Upper lobe of left lung (tissue), 4 donors: ENCODE measurements around the gene NFATC2IP.

Experiments
- EP300 ChIP-seq, 4 donors: sonication (generic); formaldehyde crosslinking; IDR thresholded peaks; one replicate each; pipeline ENCODE4 v1.5.1; 2017; ENCODE audit warnings: antibody characterized with exemption in 4 of 4, control low read depth in 2 of 4
- POLR2A ChIP-seq, 4 donors: fragments of 450-650 bp; IDR thresholded peaks; one replicate each; pipeline ENCODE4 v1.5.1; 2016 to 2017; ENCODE audit warnings: antibody characterized with exemption in 4 of 4, mild to moderate bottlenecking in 2 of 4
- POLR2AphosphoS5 ChIP-seq, 2 donors: sonication (generic); formaldehyde crosslinking; IDR thresholded peaks; one replicate each; pipeline ENCODE4 v1.5.1; 2017; ENCODE audit warnings: antibody characterized with exemption in 2 of 2
- TF ChIP-seq, protein P1 (sequence below), 6 experiments: fragments of 450-650 bp in 4 of 6; fragments of 200-600 bp in 2 of 6; sonication (generic) in 2 of 6; IDR thresholded peaks; one replicate each; pipeline ENCODE4 v1.5.1; 2016 to 2019; ENCODE audit warnings: antibody characterized with exemption in 6 of 6

DNA sequence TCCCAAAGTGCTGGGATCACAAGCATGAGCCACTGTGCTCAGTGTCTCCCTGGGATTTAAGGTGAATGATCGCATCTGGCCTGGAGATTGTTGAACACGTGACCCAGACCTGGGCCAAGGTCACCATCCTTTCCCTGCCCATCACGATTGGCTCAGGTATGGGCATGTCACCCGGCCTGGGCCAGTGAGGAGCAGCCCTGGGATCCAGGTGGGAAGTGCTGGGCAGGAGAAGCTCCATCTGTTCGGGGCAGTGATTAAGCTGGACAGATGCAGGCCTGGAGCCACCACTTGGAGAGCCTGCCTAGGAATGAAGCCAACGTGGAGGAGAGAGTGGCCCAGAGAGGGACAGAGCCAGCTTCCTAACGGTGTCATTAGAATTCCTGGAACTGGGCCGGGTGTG lies 41.0 kb downstream of the NFATC2IP start:
- TF ChIP-seq, protein P1, sequence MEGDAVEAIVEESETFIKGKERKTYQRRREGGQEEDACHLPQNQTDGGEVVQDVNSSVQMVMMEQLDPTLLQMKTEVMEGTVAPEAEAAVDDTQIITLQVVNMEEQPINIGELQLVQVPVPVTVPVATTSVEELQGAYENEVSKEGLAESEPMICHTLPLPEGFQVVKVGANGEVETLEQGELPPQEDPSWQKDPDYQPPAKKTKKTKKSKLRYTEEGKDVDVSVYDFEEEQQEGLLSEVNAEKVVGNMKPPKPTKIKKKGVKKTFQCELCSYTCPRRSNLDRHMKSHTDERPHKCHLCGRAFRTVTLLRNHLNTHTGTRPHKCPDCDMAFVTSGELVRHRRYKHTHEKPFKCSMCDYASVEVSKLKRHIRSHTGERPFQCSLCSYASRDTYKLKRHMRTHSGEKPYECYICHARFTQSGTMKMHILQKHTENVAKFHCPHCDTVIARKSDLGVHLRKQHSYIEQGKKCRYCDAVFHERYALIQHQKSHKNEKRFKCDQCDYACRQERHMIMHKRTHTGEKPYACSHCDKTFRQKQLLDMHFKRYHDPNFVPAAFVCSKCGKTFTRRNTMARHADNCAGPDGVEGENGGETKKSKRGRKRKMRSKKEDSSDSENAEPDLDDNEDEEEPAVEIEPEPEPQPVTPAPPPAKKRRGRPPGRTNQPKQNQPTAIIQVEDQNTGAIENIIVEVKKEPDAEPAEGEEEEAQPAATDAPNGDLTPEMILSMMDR (IDR thresholded peaks at IDR 0.05) = no peak
- no peak for TF ChIP-seq POLR2A (IDR thresholded peaks at IDR 0.05)
- no peak for TF ChIP-seq EP300 (IDR thresholded peaks at IDR 0.05)
- no peak for TF ChIP-seq POLR2AphosphoS5 (IDR thresholded peaks at IDR 0.05)
